ENCODE results near the gene C16orf78.

- no peak for TF ChIP-seq EZH2 (IDR thresholded peaks at IDR 0.05; ENCODE audit: low read length)
- TF ChIP-seq CTCF (optimal IDR thresholded peaks at IDR 0.05 in 1 of 3, IDR thresholded peaks at IDR 0.05 in 1 of 3, conservative IDR thresholded peaks at IDR 0.05 in 1 of 3; ENCODE audit: extremely low read depth in 1 of 3, insufficient read depth in 2 of 3, low read length in 3 of 3) = no peak
Measured at GRCh38 chr16:49424961-49425360, 51.4 kb downstream of the C16orf78 start.

All from keratinocyte (primary cell).